Skeletal muscle cell (primary cell): Measurements from ENCODE around the gene GOT1.

Source experiments
- DNase-seq: peaks from one replicate; pipeline ENCODE4 v3.0.0-alpha.2; 2010; ENCODE audit warnings: low read depth
- H3K4me3 ChIP-seq: 2 replicates; pipeline ENCODE4 v1.5.1; 2011; ENCODE audit warnings: low read depth, mild to moderate bottlenecking, control low read depth, low read length, moderate library complexity

Gene GOT1

GRCh38 chr10:99369126-99369525 lies 61.3 kb downstream of the GOT1 start:
- no peak overlapping the region for H3K4me3 ChIP-seq
- DNase-seq, result no peak

GRCh38 chr10:99368646-99369045 lies 61.8 kb downstream of the GOT1 start:
- no peak overlapping the region for H3K4me3 ChIP-seq
- no peak for DNase-seq

GRCh38 chr10:99366666-99367065 lies 63.8 kb downstream of the GOT1 start:
- no peak for DNase-seq
- H3K4me3 ChIP-seq, result no peak overlapping the region

GRCh38 chr10:99365736-99366135 lies 64.7 kb downstream of the GOT1 start:
- H3K4me3 ChIP-seq, result no peak overlapping the region
- DNase-seq, result no peak

GRCh38 chr10:99365311-99365710 lies 65.1 kb downstream of the GOT1 start:
- no peak for DNase-seq
- no peak overlapping the region for H3K4me3 ChIP-seq

- DNase-seq, result no peak
- no peak overlapping the region for H3K4me3 ChIP-seq
These were observed 66.3 kb downstream of the GOT1 start for GRCh38 chr10:99364125-99364524.

GRCh38 chr10:99360934-99361333 lies 69.5 kb downstream of the GOT1 start:
- DNase-seq, result no peak
- H3K4me3 ChIP-seq, result no peak overlapping the region

- no peak for DNase-seq
- no peak overlapping the region for H3K4me3 ChIP-seq
These were observed 72.3 kb downstream of the GOT1 start for GRCh38 chr10:99358101-99358500.

GRCh38 chr10:99357691-99358090 lies 72.7 kb downstream of the GOT1 start:
- no peak for DNase-seq
- H3K4me3 ChIP-seq, result no peak overlapping the region

GRCh38 chr10:99353182-99353581 lies 77.2 kb downstream of the GOT1 start:
- no peak overlapping the region for H3K4me3 ChIP-seq
- no peak for DNase-seq

- H3K4me3 ChIP-seq, result no peak overlapping the region
- no peak for DNase-seq
These were observed 82.8 kb downstream of the GOT1 start for GRCh38 chr10:99347672-99348071.
